Right lobe of liver (tissue), 6 donors: ENCODE results near the gene MTG1. TPM values are rescaled to one million over a fixed set of nuclear protein-coding genes. Genes with fewer than 3 reads are reported as not detected.

Source experiments
- ATAC-seq, 4 donors: fragments of 200-7000 bp; cut with Tn5 transposase; one replicate each; pipeline ENCODE4 v1.9.1; 2020; ENCODE audit warnings: mild to moderate bottlenecking in 4 of 4, moderate library complexity in 4 of 4
- DNase-seq, 3 donors: peaks; one replicate each; pipeline ENCODE4 v3.0.0-alpha.2; 2020
- H3K27ac ChIP-seq, 3 donors: fragments of 200-600 bp; one replicate each; pipeline ENCODE4 v1.8.0; 2022
- H3K27me3 ChIP-seq, 2 donors: fragments of 200-600 bp; one replicate each; pipeline ENCODE4 v1.8.0; 2022
- H3K36me3 ChIP-seq, 4 donors: fragments of 200-600 bp; sonication (generic) in 1 of 4; one replicate each; pipeline versions ENCODE4 v1.5.1 to v1.8.0; 2017 to 2022; ENCODE audit warnings: control low read depth in 1 of 4
- H3K4me1 ChIP-seq, 4 donors: fragments of 200-600 bp; sonication (generic) in 1 of 4; one replicate each; pipeline versions ENCODE4 v1.5.1 to v1.8.0; 2017 to 2022; ENCODE audit warnings: control low read depth in 1 of 4
- H3K4me3 ChIP-seq, 3 donors: fragments of 200-600 bp; one replicate each; pipeline ENCODE4 v1.8.0; 2022
- H3K9me3 ChIP-seq, 4 donors: fragments of 200-600 bp; sonication (generic) in 1 of 4; one replicate each; pipeline versions ENCODE4 v1.5.1 to v1.8.0; 2017 to 2022; ENCODE audit warnings: control low read depth in 1 of 4
- POLR2A ChIP-seq: fragments of 450-650 bp; IDR thresholded peaks from one replicate; pipeline ENCODE4 v1.6.1; 2017; ENCODE audit warnings: antibody characterized with exemption, mild to moderate bottlenecking
- WGBS: methylation state at CpG from one replicate; pipeline ENCODE4 v1.1.6; 2018; ENCODE audit warnings: low coverage, low lambda C conversion rate; ENCODE audit not compliant: insufficient coverage; ENCODE audit errors: missing lambda C conversion rate; 5-methylcytosine and 5-hydroxymethylcytosine counted together
- intact Hi-C, 2 donors: fragments of 100-400 bp; cut with DNase I; formaldehyde crosslinking; loops; one replicate each; pipeline versions ENCODE4 v1.11.2 to v1.14.1; 2022
- total RNA-seq, 6 experiments: library from RNA; depleted of rRNA in 2 of 6; stranded (reverse); fragments of >200 nt in 2 of 6; fragmentation: NEBNext Ultra II Directional in 3 of 6; extraction: Animal tissue kit (Norgen Biotek cat#: 25700) in 3 of 6; gene quantifications; one replicate each; pipeline versions ENCODE4 v1.1.0 to v1.2.4, GENCODE V29; 2016 to 2023
- TF ChIP-seq, protein P1 (sequence below), 4 donors: fragments of 200-600 bp in 3 of 4; fragments of 450-650 bp in 1 of 4; IDR thresholded peaks; one replicate each; pipeline versions ENCODE4 v1.5.1 to v1.8.0; 2016 to 2022; ENCODE audit warnings: antibody characterized with exemption in 4 of 4, mild to moderate bottlenecking in 2 of 4
- donor health status: DM: no; HTN: yes; CAD: no.
- donor health status: DM: no; HTN: no; CAD: no.
- donor health status: DM: no; HTN: no; CAD: no.
- donor health status: DM: no; HTN: yes; CAD: no.
- donor health status: DM: no; HTN: yes; CAD: no.

Gene MTG1
- total RNA-seq, 6 experiments from 2014 or later: 25.1 to 45.7 (median 34.5) TPM

DNA sequence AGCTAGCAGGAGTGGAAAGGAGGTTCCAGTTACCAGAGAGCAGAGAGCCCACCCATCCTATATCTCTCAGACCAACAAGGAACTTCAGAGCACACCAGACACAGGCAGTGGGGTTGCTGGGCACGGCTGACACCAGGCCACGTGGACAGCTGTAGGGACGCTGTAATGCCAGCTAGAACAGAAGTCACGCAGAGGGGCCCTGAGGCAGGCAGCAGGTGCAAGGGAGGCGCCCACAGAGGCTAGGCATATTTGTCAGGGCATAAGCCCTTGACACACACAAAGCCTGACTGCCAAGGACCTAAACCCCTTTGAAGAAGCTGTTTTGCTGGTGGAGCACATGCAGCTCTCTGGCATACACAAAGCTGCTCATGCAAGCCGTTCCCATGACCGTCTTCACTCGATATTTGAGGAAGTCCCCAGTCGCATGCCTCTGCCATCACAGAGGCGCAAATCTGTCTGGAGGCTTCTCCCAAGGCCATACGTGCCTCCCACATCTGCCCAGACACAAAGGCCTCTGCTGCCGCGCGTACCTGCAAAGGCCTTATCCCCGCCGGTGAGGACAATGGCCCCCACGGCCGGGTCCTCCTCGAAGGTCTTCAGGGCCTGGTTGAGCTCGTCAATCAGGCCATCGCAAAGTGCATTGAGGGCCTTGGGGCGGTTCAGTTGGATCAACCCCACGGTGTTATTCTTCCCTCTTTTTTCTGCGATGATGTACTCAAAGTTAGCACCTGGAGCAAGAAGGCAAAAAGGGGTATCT lies 23.7 kb upstream of the MTG1 start:
- no peak for TF ChIP-seq POLR2A
- TF ChIP-seq, protein P1, sequence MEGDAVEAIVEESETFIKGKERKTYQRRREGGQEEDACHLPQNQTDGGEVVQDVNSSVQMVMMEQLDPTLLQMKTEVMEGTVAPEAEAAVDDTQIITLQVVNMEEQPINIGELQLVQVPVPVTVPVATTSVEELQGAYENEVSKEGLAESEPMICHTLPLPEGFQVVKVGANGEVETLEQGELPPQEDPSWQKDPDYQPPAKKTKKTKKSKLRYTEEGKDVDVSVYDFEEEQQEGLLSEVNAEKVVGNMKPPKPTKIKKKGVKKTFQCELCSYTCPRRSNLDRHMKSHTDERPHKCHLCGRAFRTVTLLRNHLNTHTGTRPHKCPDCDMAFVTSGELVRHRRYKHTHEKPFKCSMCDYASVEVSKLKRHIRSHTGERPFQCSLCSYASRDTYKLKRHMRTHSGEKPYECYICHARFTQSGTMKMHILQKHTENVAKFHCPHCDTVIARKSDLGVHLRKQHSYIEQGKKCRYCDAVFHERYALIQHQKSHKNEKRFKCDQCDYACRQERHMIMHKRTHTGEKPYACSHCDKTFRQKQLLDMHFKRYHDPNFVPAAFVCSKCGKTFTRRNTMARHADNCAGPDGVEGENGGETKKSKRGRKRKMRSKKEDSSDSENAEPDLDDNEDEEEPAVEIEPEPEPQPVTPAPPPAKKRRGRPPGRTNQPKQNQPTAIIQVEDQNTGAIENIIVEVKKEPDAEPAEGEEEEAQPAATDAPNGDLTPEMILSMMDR (IDR thresholded peaks at IDR 0.05): no peak
- Histone ChIP-seq H3K27me3 (no peaks in the 10 kb centered on the region), H3K4me3 (no peak overlapping the region), H3K27ac (no peak overlapping the region), H3K4me1 (peaks cover 0 to 20% (median 4%) of the 10 kb centered on the region in 4 donors), H3K36me3 (peaks cover 0 to 56% (median 37%) of the 10 kb centered on the region in 4 donors), H3K9me3 (no peaks in the 10 kb centered on the region)
- no peak for ATAC-seq
- WGBS: 90% methylated on average over 10 of the region's 24 CpGs
- peak in 1 of 3 donors; percentile 44 for DNase-seq
- intact Hi-C loops: loop anchor here in 1 of 2 donors (10.0 kb wide), 1 partner anchor 45 kb away; no protein-coding TSS in a partner anchor

DNA sequence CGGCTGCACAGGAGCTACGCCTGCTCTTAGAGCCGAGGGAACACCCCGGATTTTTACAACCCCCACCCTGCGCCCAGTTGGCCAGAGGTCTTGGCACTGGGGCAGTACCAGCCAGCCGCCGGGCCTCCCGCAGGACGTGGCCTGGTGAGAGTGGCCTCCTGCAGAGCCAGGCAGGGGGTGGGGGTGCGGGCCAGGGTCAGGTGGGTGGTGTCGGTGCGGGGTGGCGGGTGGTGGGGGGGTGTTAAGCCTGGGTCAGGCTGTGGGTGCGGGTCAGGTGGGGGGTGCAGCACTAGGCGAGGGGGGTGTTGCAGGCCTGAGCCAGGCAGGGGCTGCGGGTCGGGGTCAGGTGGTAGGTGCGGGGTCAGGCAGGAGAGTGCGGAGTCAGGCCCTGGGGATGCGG lies 21.4 kb upstream of the MTG1 start:
- peaks cover 0 to 36% (median 20%) of the 10 kb centered on the region in 4 donors for H3K36me3 ChIP-seq
- H3K27me3 ChIP-seq: no peaks in the 10 kb centered on the region
- peak overlapping the region in 1 of 3 donors; percentile 43 for H3K27ac ChIP-seq
- TF ChIP-seq, protein P1 (IDR thresholded peaks at IDR 0.05): no peak
- TF ChIP-seq POLR2A: no peak
- 6% methylated on average over 9 of the region's 20 CpGs for WGBS
- peak overlapping the region; percentile 31 to 76 (median 66) for H3K4me3 ChIP-seq
- H3K4me1 ChIP-seq: peaks cover 0 to 20% (median 6%) of the 10 kb centered on the region in 4 donors
- no peaks in the 10 kb centered on the region for H3K9me3 ChIP-seq
- intact Hi-C loops: loop anchor here in 1 of 2 donors (10.0 kb wide), 1 partner anchor 48 kb away; no protein-coding TSS in a partner anchor
- DNase-seq: peak; percentile 67 to 79 (median 78)
- peak; percentile 6 to 51 (median 43) for ATAC-seq

DNA sequence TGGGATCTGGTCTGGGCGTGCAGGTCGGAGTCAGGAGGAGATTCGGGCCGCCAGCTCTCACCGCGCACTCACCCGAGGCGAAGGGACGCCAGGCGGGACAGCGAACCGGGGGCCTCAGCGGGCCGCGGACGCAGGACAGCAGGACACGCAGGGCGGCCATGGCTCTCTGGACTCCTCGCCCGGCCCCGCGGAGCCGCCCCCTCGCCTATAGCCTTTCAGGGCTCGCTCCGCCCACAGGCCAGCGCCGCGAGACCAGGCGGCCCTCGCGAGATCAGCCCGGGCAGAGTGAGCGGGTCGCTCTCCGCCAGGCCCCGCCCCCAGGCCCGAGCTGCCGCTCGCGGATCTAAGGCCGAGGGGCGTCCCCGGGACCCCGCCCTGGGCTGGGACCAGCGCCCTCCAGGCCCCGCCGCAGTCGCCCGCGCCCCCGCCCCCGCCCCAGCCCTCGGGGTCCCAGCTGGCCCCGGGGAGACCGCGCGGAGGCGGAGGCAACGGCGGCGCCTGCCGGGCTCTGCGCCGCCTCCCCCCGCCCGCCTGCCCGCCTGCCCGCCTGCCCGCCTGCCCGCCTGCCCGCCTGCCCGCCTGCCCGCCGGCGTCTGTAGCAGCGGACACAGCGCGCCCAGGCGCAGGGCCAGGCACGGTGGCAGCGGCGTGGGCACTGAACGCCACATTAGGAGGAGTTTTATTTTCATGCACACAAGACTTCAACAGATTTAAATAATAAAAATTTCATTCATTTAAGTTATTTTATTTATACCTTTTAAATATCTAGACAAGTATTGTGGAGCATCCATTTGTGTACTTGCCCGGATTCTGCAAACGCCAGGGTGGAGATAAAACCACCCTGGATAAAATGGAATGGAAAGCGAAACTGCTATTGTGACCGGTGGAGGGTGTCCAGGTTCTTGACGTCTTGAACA lies 20.5 kb upstream of the MTG1 start, which contains the start of gene ECHS1:
Gene ECHS1 (minus strand): TSS at position 181 of the 917 bp plus-strand sequence. CDS start 21 bp downstream, at position 160.
- intact Hi-C loops: loop anchor here in 1 of 2 donors (10.0 kb wide), 1 partner anchor 49 kb away; no protein-coding TSS in a partner anchor
- peak; percentile 81 for TF ChIP-seq POLR2A
- TF ChIP-seq, protein P1 (IDR thresholded peaks at IDR 0.05): no peak
- H3K27ac ChIP-seq: peak within 1 kb of the TSS; percentile 75 to 92 (median 80)
- DNase-seq: peak; percentile 98 to 99 (median 98)
- H3K27me3 ChIP-seq: no peaks in the 10 kb centered on the region
- H3K36me3 ChIP-seq: peaks cover 0 to 32% (median 17%) of the 10 kb centered on the region in 4 donors
- H3K4me3 ChIP-seq: peak within 1 kb of the TSS; percentile 66 to 76 (median 66)
- H3K4me1 ChIP-seq: peaks cover 0 to 20% (median 9%) of the 10 kb centered on the region in 4 donors
- ATAC-seq: peak; percentile 89 to 96 (median 95)
- under 1% methylated on average over 19 of the region's 89 CpGs for WGBS
- H3K9me3 ChIP-seq: no peaks in the 10 kb centered on the region
